Spleen (tissue), 11 donors: ENCODE results near the gene PKHD1. TPM values are rescaled to one million over a fixed set of nuclear protein-coding genes. Genes with fewer than 3 reads are reported as not detected.

ENCODE experiments used
- DNase-seq: peaks from one replicate; pipeline ENCODE4 v3.0.0-alpha.2; 2020
- H3K27ac ChIP-seq, 8 donors: fragments of 200-600 bp; sonication (generic) in 7 of 8; 1 replicate in 4 of 8; 2 replicates in 4 of 8; pipeline versions ENCODE4 v1.5.0 to v1.8.0; 2016 to 2021; ENCODE audit warnings: inconsistent platforms in 4 of 8, mild to moderate bottlenecking in 4 of 8, moderate library complexity in 1 of 8
- H3K27me3 ChIP-seq, 7 donors: fragments of 200-600 bp; sonication (generic) in 6 of 7; replicated peaks in 1 of 7; 1 replicate in 4 of 7; 2 replicates in 3 of 7; pipeline versions ENCODE4 v1.5.0 to v1.8.0; 2016 to 2021; ENCODE audit warnings: inconsistent platforms in 3 of 7, mild to moderate bottlenecking in 1 of 7
- H3K36me3 ChIP-seq, 6 donors: fragments of 200-600 bp; sonication (generic) in 5 of 6; 1 replicate in 4 of 6; 2 replicates in 2 of 6; pipeline versions ENCODE4 v1.5.0 to v1.8.0; 2016 to 2021; ENCODE audit warnings: inconsistent platforms in 2 of 6
- H3K4me1 ChIP-seq, 6 donors: fragments of 200-600 bp; sonication (generic) in 5 of 6; 1 replicate in 3 of 6; 2 replicates in 3 of 6; pipeline versions ENCODE4 v1.5.0 to v1.8.0; 2016 to 2021; ENCODE audit warnings: inconsistent platforms in 3 of 6
- H3K4me3 ChIP-seq, 8 donors: fragments of 200-600 bp; sonication (generic) in 7 of 8; 1 replicate in 4 of 8; 2 replicates in 4 of 8; pipeline versions ENCODE4 v1.5.0 to v1.8.0; 2016 to 2021; ENCODE audit warnings: inconsistent platforms in 4 of 8, mild to moderate bottlenecking in 4 of 8, moderate library complexity in 2 of 8
- H3K9me3 ChIP-seq, 8 donors: fragments of 200-600 bp; sonication (generic) in 7 of 8; 1 replicate in 4 of 8; 2 replicates in 4 of 8; pipeline versions ENCODE4 v1.5.0 to v1.8.0; 2016 to 2021; ENCODE audit warnings: inconsistent platforms in 4 of 8
- CTCF ChIP-seq, 11 experiments: fragments of 200-600 bp in 7 of 11; fragments of 450-650 bp in 4 of 11; sonication (generic) in 4 of 11; IDR thresholded peaks in 8 of 11; conservative IDR thresholded peaks in 3 of 11; 1 replicate in 7 of 11; 2 replicates in 4 of 11; pipeline versions ENCODE4 v1.4.0 to v1.8.0; 2016 to 2021; ENCODE audit warnings: antibody characterized with exemption in 11 of 11, inconsistent platforms in 4 of 11, mild to moderate bottlenecking in 1 of 11
- POLR2A ChIP-seq, 3 donors: fragments of 450-650 bp; IDR thresholded peaks; one replicate each; pipeline ENCODE4 v1.5.1; 2017; ENCODE audit warnings: antibody characterized with exemption in 3 of 3, mild to moderate bottlenecking in 1 of 3
- POLR2AphosphoS5 ChIP-seq, 3 donors: sonication (generic); formaldehyde crosslinking; IDR thresholded peaks; one replicate each; pipeline ENCODE4 v1.5.1; 2017; ENCODE audit warnings: antibody characterized with exemption in 3 of 3
- WGBS, 5 donors: extraction: QIAGEN DNeasy Blood & Tissue Kit in 3 of 5; methylation state at CpG; one replicate each; pipeline versions ENCODE4 v1.1.5 to v1.1.7; 2013 to 2018; 5-methylcytosine and 5-hydroxymethylcytosine counted together
- intact Hi-C: fragments of 100-400 bp; cut with DNase I; formaldehyde crosslinking; loops from one replicate; pipeline ENCODE4 v1.15.0; 2023; ENCODE audit warnings: low total_unique reads
- polyA plus RNA-seq, 3 donors: library from polyadenylated mRNA; stranded (reverse); fragments of 200-250 nt; gene quantifications; one replicate each; pipeline ENCODE4 v1.2.1, GENCODE V29; 2013
- total RNA-seq, 7 donors: library from RNA; depleted of rRNA in 3 of 7; stranded (reverse); fragments of >200 nt in 3 of 7; fragmentation: NEBNext Ultra II Directional in 4 of 7; extraction: Animal tissue kit (Norgen Biotek cat#: 25700) in 4 of 7; gene quantifications; one replicate each; pipeline versions ENCODE4 v1.1.0 to v1.2.1, GENCODE V29; 2016 to 2021
- donor health status: healthy with polysubstance abuse.
- donor health status: DM: no; HTN: no; CAD: no; lungs with moderate emphysema.
- donor health status: DM: no; HTN: no; CAD: no.
- donor health status: Bipolar disorder and iron deficiency.
- donor health status: healthy.
- donor health status: DM: no; HTN: no; CAD: no.
- donor health status: DM: yes; HTN: yes; CAD: no.

The PKHD1 gene
- total and polyA plus RNA-seq, 10 donors: not detected

- Histone ChIP-seq H3K9me3 (no peaks in the 10 kb centered on the region), H3K27me3 (no peaks in the 10 kb centered on the region), H3K4me1 (no peaks in the 10 kb centered on the region), H3K4me3 (no peak overlapping the region), H3K36me3 (no peaks in the 10 kb centered on the region), H3K27ac (no peak overlapping the region)
- no peak for TF ChIP-seq POLR2AphosphoS5 (IDR thresholded peaks at IDR 0.05)
- TF ChIP-seq CTCF (IDR thresholded peaks at IDR 0.05 in 8 of 11, conservative IDR thresholded peaks at IDR 0.05 in 3 of 11): no peak
- no peak for TF ChIP-seq POLR2A (IDR thresholded peaks at IDR 0.05)
- intact Hi-C loops: no loop called here
- 84 to 96% (median 88%) methylated on average over 6 of the region's 6 CpGs for WGBS, 5 donors
- DNase-seq: no peak
Observed at GRCh38 chr6:51619042-51619799, 468.2 kb downstream of the PKHD1 start.

- intact Hi-C loops: no loop called here
- Histone ChIP-seq H3K27me3 (no peaks in the 10 kb centered on the region), H3K9me3 (no peaks in the 10 kb centered on the region), H3K4me3 (no peak overlapping the region), H3K36me3 (no peaks in the 10 kb centered on the region), H3K27ac (no peak overlapping the region), H3K4me1 (no peaks in the 10 kb centered on the region)
- no peak for DNase-seq
- peak in 4 of 11 experiments; percentile 19 to 34 (median 27) for TF ChIP-seq CTCF (IDR thresholded peaks at IDR 0.05 in 8 of 11, conservative IDR thresholded peaks at IDR 0.05 in 3 of 11)
- TF ChIP-seq POLR2A (IDR thresholded peaks at IDR 0.05): no peak
- no peak for TF ChIP-seq POLR2AphosphoS5 (IDR thresholded peaks at IDR 0.05)
Observed at GRCh38 chr6:51618563-51618962, 468.9 kb downstream of the PKHD1 start.

GRCh38 chr6:51617751-51618150, 469.7 kb downstream of the PKHD1 start:
- intact Hi-C loops: no loop called here
- 62 to 88% (median 78%) methylated on average over 2 of the region's 2 CpGs for WGBS, 5 donors
- TF ChIP-seq POLR2A (IDR thresholded peaks at IDR 0.05) (no peak), POLR2AphosphoS5 (IDR thresholded peaks at IDR 0.05) (no peak), CTCF (IDR thresholded peaks at IDR 0.05 in 8 of 11, conservative IDR thresholded peaks at IDR 0.05 in 3 of 11) (no peak)

GRCh38 chr6:51616243-51616642, 471.2 kb downstream of the PKHD1 start:
- no peak overlapping the region for H3K27ac ChIP-seq
- TF ChIP-seq POLR2AphosphoS5 (IDR thresholded peaks at IDR 0.05) (no peak), POLR2A (IDR thresholded peaks at IDR 0.05) (no peak), CTCF (IDR thresholded peaks at IDR 0.05 in 8 of 11, conservative IDR thresholded peaks at IDR 0.05 in 3 of 11) (no peak)
- H3K4me3 ChIP-seq: no peak overlapping the region
- no peaks in the 10 kb centered on the region for H3K27me3 ChIP-seq
- no peaks in the 10 kb centered on the region for H3K9me3 ChIP-seq
- intact Hi-C loops: no loop called here
- no peaks in the 10 kb centered on the region for H3K4me1 ChIP-seq
- no peak for DNase-seq
- 77 to 88% (median 81%) methylated on average over 1 of the region's 1 CpG for WGBS, 5 donors
- H3K36me3 ChIP-seq: no peaks in the 10 kb centered on the region

More at GRCh38 chr6:51617751-51618150, 469.7 kb downstream of the PKHD1 start:
- no peak overlapping the region for H3K4me3 ChIP-seq
- H3K27me3 ChIP-seq: no peaks in the 10 kb centered on the region
- H3K27ac ChIP-seq: no peak overlapping the region
- no peak for DNase-seq
- H3K36me3 ChIP-seq: no peaks in the 10 kb centered on the region
- H3K9me3 ChIP-seq: no peaks in the 10 kb centered on the region
- no peaks in the 10 kb centered on the region for H3K4me1 ChIP-seq
